ENCODE results near the gene ADAMTS15.
"Not testable (repeated sequence)": the region's sequence is repeated elsewhere in the genome, so short reads cannot be mapped to it uniquely, and the experiment has no call there.

Gene ADAMTS15

GRCh38 chr11:130438401-130439159 lies 9.9 kb upstream of the ADAMTS15 start:
- DNase-seq, result not testable (repeated sequence)

GRCh38 chr11:130439160-130439519 lies 9.3 kb upstream of the ADAMTS15 start:
- DNase-seq, result no peak

GRCh38 chr11:130439876-130440275 lies 8.6 kb upstream of the ADAMTS15 start:
- DNase-seq, result no peak

GRCh38 chr11:130441719-130442118 lies 6.7 kb upstream of the ADAMTS15 start:
- DNase-seq, result no peak

- no peak for DNase-seq
Measured at GRCh38 chr11:130442737-130443136, 5.7 kb upstream of the ADAMTS15 start.

GRCh38 chr11:130445788-130446187 lies 2.7 kb upstream of the ADAMTS15 start:
- no peak for DNase-seq

- DNase-seq, result no peak
Measured at GRCh38 chr11:130448039-130448415, 418 bp upstream of the ADAMTS15 start.

GRCh38 chr11:130449310-130449990 lies 1.0 kb downstream of the ADAMTS15 start:
- DNase-seq, result no peak

GRCh38 chr11:130449996-130450769 lies 1.7 kb downstream of the ADAMTS15 start:
- DNase-seq, result peak; percentile 23

GRCh38 chr11:130451231-130452019 lies 3.0 kb downstream of the ADAMTS15 start:
- DNase-seq, result no peak

- DNase-seq, result no peak
Measured at GRCh38 chr11:130452176-130452575, 3.7 kb downstream of the ADAMTS15 start.

GRCh38 chr11:130452940-130453339 lies 4.5 kb downstream of the ADAMTS15 start:
- DNase-seq, result no peak

GRCh38 chr11:130454491-130455252 lies 6.2 kb downstream of the ADAMTS15 start:
- no peak for DNase-seq

GRCh38 chr11:130455483-130456127 lies 7.2 kb downstream of the ADAMTS15 start:
- DNase-seq, result no peak

GRCh38 chr11:130456286-130456685 lies 7.8 kb downstream of the ADAMTS15 start:
- no peak for DNase-seq

GRCh38 chr11:130457623-130458409 lies 9.4 kb downstream of the ADAMTS15 start:
- no peak for DNase-seq

- no peak for DNase-seq
Measured at GRCh38 chr11:130458410-130458729, 9.9 kb downstream of the ADAMTS15 start.

GRCh38 chr11:130459521-130459920 lies 11.1 kb downstream of the ADAMTS15 start:
- DNase-seq, result no peak

GRCh38 chr11:130462101-130462885 lies 13.8 kb downstream of the ADAMTS15 start:
- no peak for DNase-seq

- no peak for DNase-seq
Measured at GRCh38 chr11:130462931-130463330, 14.5 kb downstream of the ADAMTS15 start.

Data from hematopoietic multipotent progenitor cell treated with erythropoietin and hydrocortisone succinate and interleukin-3 and kit ligand, for 6 days (in vitro differentiated cells).